Nucleus accumbens (tissue), 56 donors: ENCODE measurements around the gene BMPER.

ENCODE experiments used
- DNase-seq, 56 donors: peaks; one replicate each; lab custom pipeline; 2025; lab: John Stamatoyannopoulos, UW

Gene BMPER

DNA sequence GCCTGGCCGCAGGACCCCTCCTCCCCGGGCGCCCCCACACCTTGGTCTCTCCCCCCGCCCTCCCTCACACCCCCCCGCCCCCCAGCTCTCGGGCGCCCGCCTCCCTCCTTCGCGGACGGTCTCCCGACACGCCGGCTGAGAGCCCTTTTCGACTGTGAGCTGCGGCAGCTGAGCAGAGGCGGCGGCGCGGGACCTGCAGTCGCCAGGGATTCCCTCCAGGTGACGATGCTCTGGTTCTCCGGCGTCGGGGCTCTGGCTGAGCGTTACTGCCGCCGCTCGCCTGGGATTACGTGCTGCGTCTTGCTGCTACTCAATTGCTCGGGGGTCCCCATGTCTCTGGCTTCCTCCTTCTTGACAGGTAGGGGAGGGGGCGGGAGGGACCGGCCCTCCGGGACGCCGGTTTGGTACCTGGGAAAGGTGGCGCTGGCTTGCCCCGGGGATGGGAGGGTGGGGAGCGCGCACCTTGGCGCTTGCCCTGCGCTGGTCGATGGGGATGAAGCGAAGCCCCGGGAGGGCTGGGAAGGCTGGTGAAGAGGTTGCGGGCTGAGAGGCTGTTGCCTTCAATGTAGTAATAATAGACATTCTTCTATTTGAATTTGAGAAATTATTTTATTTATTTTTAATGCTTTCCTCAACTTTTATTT lies at the start of gene BMPER:
Gene BMPER, plus strand, starts transcription at position 151 of the 644 bp plus-strand sequence. Its CDS starts 75 bp downstream, at position 226.
- peak in 25 of 56 donors; percentile 4 to 62 (median 23) for DNase-seq

DNA sequence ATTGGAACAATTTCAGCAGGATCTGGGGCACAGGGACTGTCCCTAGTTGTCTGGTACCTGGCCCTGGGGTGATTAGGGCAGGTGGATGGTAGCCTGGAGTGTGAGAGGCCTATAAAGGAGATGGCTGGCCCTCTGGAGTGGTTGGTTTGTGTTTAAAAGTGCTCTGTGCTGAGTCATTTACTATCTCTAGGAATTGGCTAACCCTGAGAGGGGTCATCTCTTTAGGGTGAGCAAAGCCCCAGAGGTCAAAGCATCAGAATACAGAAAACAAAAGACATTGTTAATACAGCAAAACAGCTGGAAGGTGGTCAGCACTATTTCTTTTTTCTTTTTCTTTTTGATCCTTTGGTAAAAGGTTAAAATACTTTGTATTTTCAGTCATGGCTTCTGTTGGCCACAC lies 43.4 kb upstream of the BMPER start:
- no peak for DNase-seq

DNA sequence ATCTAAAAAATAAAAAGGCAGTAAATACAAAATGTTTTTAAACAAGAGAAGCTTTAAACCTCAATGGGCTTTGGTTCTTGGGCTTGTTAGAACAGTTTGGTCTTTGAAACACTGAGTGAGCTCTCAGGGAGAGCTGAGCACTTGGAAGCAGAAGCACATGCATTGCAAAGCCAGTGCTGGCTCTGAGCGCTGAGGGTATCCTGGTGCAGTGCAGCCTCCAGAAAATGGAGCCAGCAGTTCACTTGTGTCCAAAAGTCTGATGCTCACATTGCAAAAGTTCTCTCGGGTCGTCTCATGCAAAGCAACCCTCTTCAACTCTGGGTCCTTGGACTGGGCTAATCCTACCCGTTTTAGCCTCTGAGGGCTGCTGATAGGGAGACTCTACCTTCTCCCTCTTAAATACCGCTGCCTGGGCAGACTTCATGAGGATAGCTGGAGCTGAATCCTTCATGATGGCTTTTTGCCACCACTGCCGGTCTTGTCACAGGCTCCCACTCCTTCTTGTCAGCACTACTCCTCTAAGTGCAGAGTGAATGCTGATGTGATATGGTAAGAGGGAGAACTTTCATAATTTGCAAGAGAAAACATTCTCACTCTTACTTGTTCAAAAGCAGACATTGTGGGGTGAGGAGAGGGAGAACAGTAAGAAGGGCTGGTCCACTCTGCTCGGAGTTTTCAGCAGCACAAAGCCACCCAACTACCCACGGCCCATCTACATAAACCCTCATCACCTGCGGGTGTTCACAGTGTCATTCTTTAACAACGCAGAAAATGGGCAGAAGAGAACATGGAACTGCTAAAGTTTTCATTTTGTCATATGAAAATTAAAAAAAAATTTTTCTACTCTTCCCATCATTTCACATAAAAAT lies 42.2 kb upstream of the BMPER start:
- peak in 30 of 56 donors; percentile 4 to 72 (median 28) for DNase-seq

DNA sequence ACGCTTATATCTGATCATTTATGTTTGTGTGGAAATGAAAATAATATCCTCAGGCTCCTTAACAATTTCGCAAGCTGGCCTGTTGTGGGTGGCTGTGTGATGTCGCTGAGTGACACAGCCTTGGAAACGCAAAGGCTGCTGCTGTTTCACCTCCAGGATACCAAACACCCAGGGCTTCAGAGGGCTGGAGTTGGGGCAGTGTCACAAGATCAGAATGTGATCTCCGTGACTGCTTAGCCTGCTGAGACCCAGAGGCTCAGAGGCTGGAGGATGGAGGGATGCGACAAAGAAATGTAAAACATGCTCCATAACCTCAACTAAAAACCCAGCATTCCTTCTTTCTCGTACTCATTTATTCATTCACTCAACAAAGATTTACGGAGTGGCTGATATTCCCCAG lies 37.2 kb upstream of the BMPER start:
- DNase-seq: no peak

DNA sequence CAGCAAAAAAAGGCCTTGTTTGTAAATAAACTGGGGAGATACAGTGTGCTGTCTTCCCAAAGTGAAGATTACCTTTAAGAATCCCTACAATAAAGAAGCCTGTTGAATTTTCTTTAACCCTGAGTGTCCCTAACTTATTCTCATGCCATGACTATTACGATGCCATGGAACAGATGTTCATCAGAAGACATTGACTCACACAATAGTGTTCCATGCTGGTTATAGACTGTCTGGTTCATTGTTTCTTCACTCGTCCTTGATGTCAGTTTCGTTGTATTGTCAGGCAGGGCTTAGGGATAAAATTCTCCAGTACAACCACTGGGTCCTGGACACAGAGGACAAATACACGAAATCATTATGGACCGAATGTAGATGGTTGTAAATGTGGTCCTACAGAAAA lies 36.2 kb upstream of the BMPER start:
- DNase-seq: no peak

DNA sequence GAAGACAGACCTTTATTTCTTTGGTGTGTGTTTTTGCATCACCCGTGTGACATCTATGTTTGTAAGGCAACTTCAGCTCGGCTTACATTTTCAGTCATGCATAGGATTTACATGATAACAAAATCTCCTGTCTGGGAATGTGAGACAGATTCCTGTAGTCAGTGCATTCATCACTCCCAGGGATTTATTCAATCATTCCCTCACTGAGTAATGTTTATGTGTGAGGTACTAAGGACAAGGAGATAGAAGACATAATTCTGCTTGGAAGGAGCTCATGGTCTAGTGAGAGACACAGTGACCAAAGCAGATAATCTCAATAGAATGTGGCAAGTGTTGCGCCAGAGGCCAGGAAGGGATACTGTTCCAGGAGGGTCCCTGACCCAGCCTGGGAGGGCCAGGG lies 35.2 kb upstream of the BMPER start:
- no peak for DNase-seq

DNA sequence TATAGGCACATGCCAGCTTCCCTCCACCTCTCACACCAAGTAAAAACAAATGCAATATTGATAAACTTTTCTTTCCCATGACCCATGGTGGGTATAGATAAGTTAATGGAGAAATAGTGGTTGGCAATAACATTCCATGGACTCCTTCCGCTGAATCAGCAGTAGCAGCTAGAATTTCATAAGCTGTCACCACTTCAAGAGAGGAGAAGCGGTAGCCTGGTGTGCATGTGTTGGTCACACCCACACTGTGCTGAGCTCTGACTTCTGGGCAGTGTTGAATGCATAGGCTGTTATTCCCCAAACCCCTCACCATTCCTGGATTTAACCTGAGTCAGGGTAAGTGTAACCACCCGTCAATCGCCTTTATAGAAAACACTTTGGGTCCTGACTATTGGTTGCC lies 32.5 kb upstream of the BMPER start:
- no peak for DNase-seq

DNA sequence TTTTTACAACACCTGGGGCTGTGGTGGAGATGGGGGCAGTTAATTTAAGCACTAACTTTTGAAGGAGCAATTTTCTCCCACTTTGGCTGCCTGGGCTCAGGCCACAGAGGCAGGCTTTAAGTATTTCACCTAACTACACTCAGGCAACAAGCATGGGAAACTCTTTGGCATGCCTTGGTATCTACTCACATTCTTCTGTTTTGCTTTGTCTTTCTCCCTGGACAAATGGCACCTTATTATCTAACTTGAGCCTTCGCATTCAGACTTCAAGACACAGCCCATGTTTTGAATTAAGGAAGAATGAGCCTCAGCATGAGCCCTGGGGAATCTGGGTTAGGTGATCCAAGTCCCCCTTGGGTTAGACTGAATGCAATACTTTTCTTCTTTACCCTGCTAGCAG lies 31.8 kb upstream of the BMPER start:
- no peak for DNase-seq

DNA sequence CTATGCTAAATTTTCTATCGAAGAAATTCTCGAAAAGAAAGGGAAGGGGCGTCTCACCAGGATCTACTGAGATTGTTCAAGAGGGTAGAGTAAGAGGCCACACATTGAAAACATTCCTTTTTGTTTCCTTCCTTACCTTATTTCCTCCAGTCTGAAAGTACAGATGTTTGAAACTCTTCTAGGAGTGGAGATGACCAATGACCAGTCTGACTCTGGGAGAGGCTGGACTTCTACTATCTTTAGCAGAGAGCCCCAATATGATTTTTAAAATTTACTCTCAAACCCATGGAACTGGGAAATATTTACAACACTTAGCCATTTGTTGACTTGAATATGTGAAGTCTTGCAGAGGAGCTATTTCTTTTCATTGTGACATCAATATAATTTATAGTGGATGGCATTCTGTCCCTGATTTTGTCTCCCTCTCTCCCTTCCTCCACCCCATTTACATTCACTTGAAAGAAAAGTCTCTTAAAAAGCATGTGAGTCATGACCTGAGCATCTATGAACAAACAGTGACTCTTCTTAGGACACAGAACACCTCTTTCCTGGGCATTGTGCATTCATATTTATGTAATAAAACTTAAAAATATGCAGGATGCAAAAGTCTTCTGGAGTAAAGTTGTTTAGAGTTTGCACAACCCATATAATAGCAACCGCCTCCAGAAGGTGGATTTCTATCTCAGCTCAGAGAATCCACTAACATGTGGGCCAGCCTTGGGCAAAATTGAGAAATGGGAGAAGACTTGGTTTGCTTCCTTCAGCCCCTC lies 31.2 kb upstream of the BMPER start:
- DNase-seq: no peak

DNA sequence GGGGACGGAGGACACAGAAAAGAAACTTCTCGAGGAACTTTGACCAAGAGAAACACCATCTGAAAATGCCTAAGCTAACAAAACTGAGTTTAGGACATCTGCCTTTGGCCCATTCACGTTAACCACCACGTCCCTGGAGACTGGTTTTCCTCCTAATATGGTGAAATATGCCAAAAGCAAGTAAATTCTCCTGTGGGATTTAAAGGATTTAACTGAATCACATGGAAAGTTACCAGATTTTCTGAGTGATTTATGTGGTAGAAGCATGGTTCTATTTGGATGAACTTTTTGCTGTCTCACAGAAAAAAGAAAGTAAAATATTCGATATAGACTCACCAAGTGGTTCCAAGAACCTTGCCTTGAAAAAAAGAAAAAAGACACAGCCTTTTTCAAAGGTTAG lies 30.4 kb upstream of the BMPER start:
- no peak for DNase-seq

DNA sequence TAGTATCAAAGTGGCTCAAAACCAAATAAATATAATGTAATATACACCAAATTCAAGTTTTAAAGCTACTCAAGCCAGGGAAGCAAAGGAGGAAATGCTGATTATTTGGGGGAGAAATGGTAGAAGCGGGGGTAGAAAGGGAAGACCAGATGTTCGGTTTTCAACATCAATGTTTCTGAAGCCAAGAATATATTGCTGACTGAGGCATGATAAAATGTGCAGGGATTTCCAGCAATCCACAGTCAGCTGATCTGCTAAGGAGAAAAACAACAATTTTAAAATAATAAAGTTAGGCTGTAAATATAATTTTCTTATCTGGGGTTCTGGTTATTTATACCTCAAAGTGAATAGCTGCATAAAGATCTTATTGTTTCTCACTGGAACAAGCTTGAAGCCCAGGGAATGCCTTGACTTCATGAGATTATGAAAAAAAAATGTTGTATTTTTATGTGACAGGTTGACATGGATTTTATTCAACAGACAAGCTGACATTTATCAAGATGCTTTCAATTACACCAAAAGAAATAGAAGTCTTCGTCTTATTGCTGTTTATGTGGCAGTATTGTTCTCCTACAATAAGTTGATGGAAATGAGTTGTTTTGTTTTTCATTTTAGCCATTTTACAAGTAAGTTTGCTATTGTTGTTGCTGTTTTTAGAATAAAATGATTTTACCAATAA lies 28.6 kb upstream of the BMPER start:
- no peak for DNase-seq

DNA sequence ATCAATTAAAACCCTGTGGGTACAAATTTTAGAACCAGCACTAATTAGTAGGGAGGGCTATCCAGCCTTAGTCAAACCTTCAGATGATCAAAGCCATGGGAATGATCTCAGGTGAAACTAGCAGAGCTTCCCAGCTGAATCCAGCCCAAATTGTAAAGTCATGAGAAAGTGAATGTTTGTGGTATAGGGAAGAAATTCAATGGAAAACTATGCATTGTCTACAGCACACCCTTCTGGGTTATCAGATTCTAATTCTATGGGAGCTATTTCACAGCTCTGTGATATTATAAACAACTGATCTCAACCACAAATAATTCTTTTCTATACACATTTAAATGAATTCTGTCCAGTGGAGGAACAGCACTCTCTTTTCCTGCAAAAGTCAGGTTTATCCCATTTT lies 24.6 kb upstream of the BMPER start:
- DNase-seq: no peak

DNA sequence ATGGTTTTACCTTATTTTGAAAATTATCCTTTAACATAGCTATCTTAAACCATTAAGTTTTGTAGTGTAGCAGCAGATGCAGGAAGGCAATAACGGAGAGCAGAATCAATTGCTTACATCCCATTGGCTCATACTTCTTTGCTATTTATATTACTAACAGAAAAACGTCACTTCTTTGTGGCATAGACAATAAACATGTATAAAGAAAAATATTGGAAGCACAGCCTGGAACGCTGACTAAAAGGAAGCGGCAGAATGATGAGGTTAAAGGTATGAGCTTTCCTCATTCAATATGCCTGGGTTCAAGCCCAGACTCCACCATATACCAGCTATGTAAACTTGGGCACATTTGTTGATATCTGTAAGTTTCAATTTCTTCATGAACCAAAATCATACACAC lies 24.0 kb upstream of the BMPER start:
- DNase-seq: no peak

DNA sequence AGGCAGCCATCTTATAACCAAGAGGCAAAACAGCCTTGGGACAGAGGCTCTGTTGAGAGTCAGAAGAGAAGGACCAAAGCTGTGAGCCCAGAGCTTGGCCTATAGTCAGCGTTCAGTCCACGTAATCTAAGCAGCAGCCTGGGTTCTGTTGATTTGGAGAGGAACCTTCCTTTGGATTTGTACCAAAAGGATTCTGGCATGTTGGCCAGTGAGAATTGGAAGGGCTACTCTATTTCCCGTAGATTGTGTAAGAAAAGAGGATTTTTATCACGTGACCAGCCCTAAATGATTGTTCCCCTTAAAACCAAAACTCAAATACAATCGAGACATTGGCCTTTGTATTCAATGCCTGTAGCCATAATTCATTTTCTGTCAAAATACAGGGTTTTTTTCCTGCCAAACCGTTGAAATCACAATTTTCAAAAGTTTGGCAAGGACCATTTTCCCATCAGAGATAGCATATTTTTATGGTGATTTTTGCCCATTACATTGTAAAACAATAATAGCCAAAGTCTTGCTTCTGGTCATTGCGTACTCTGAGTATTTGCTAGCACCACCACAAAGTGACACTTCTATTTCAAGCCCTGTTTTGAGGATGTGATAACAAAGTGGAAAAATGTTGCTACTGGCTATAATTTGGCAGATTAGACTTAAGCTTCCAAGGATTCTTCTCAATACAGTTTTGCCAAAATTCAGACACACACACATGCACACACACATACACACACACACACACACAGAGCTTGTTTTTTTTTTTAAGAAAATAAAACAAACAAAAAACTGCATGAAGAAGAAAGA lies 23.1 kb upstream of the BMPER start:
- no peak for DNase-seq

DNA sequence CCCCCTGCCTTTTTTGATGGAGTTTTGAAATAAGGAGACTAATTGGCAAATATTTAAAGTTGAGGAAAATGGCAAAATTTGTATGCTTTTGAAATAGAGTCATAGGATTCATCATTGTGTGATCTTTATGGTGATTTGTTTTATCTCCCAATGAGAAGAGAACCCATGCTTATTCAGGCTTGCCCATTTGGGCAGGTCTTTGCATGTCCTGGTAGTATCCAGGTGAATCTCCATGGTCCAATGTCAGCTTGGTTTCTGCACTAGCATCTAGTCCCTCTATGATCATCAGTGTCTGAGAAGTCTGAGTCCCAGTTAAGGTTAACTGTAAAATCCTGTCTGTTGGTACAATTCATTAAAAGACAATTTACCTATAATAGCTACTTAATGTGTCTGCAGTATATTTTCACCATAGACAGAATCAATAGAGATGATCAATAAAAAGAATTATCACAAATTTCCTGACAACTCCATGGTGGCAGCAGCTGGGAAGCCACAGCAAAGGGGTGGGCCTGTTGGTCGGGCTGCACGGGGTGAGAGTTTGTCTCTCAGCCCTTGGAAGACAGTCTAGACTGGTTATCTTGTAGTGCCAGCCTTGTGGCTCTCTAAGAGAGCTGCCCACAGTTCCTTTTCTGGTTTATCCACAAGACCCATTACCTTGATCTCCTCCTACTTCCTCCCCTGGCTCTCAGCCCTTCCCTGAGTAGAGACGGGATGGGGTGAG lies 22.2 kb upstream of the BMPER start:
- DNase-seq: no peak

DNA sequence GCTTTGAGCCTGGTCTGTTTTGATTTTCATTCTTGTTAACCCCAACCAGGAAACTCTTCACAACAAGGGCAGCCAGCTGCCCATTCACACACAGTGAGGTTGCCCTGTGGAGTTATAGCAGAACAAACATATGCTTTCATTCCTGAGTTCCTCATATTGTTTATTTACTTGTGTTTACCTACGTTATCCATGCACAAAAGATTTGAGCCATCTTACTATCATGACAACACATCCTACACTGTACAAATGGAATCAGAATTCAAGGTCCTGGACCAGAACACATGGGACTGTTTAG lies 21.7 kb upstream of the BMPER start:
- no peak for DNase-seq

DNA sequence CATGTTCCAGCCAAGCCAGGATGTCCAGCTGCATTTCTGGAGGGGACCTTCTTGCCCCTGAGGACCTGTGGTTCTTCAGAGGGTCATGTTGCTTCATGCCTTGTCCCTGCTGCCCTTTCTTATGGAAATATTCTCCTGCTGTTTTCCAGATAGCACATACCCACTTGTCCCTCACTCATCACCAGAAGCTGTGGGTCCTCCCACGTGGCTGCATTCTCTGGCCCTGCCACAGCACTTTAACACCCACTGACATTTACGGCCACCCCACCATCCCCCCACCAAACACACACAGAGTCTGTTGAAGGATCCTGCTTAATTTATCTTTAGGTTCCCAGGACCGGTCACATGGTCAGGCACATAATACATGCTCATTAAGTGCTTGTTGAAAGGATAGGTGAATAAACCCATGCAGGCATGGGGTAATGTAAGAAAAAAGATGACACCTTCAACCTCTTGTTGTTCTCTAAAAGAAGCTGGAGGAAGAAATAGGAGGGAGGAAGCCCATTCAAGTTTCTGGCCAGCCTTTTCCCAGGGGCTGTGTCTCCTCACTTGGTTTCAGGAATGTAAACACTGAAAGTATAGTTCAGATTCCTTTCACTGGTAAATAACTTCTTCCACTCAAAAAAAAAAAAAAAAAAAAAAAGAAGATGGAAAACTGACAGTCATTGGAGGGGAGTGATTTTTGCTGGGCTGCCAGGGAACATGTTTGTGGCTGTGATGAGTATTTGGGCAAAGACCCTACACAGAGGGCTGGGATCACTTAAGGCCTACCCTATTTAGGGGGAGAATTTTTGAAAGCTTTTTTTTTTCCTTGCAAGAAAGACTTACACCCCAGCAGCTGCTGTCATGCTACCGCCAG lies 19.8 kb upstream of the BMPER start:
- DNase-seq: no peak

DNA sequence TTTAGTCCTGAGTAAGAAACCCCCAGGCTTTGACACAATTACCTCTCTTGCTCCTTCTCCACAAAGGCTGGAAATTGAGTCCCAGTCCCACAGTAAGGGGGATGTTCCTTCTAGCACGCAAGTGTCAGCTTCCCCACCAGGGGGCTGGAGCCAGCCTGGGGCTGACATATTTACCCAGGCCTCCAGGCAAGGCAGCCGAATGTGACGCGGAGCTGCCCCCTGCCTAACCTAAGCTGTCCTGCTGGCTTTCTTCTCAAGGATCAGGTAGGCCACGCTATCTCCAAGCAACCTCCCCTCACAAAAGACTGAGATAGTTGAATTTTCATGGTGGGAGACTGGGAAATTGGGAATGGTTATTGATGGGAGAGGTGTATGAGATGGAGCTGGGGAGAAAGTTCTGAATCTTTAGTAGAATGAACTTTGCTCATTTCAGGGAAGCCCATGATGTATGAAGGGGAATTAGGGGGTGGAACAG lies 19.2 kb upstream of the BMPER start:
- DNase-seq: no peak
